Activated CD8-positive, alpha-beta memory T cell treated with anti-CD3 and anti-CD28 coated beads for 36 hours (primary cell): Measurements from ENCODE around the gene UBE2L3. TPM values are rescaled to one million over a fixed set of nuclear protein-coding genes. Genes with fewer than 3 reads are reported as not detected.
"Not testable (repeated sequence)": the region's sequence is repeated elsewhere in the genome, so short reads cannot be mapped to it uniquely, and the experiment has no call there.

Source experiments
- CTCF ChIA-PET: fragments of 350-600 bp; sonication (Branson Sonifier 250); formaldehyde crosslinking; loops from one replicate; lab custom pipeline; 2021; ENCODE audit warnings: antibody characterized with exemption; lab: Charles Lee
- POLR2A ChIA-PET: fragments of 350-600 bp; sonication (Branson Sonifier 250); formaldehyde crosslinking; loops from one replicate; lab custom pipeline; 2021; ENCODE audit warnings: antibody characterized with exemption; lab: Charles Lee
- total RNA-seq, 2 experiments: library from RNA; stranded (reverse); gene quantifications; one replicate each; pipeline ENCODE4 v1.2.3, GENCODE V29; 2021

UBE2L3 gene
- total RNA-seq, 2 experiments from 2014 or later = 77.8 to 79.6 TPM

- ChIA-PET POLR2A (interaction anchor here (0.5 to 7.1 kb wide), 2 partner anchors 8 to 32 kb away, joined by 8 to 84 read pairs; partner anchors contain the start of gene SDF2L1), CTCF (interaction anchor here (0.9 kb wide), 1 partner anchor 9 kb away, joined by 3 read pairs; no protein-coding TSS in a partner anchor)
Observed at GRCh38 chr22:21634081-21634480, 66.6 kb downstream of the UBE2L3 start.

GRCh38 chr22:21634844-21635243, 67.3 kb downstream of the UBE2L3 start:
- CTCF ChIA-PET = no interaction called here
- POLR2A ChIA-PET = interaction anchor here (0.6 kb wide), 1 partner anchor 231 kb away, joined by 4 read pairs; no protein-coding TSS in a partner anchor

- ChIA-PET CTCF (interaction anchor here (1.0 to 1.5 kb wide), 3 partner anchors 10 to 28 kb away, joined by 3 to 5 read pairs (median 5); no protein-coding TSS in a partner anchor), POLR2A (no interaction called here)
Observed at GRCh38 chr22:21635771-21636510, 68.4 kb downstream of the UBE2L3 start.

GRCh38 chr22:21636629-21637218, 69.2 kb downstream of the UBE2L3 start:
- POLR2A ChIA-PET = no interaction called here
- CTCF ChIA-PET = interaction anchor here (1.3 to 1.5 kb wide), 2 partner anchors 9 to 11 kb away, joined by 5 read pairs; no protein-coding TSS in a partner anchor

- POLR2A ChIA-PET = not testable (repeated sequence)
Observed at GRCh38 chr22:21637450-21637849, 69.9 kb downstream of the UBE2L3 start.

GRCh38 chr22:21639359-21639758, 71.8 kb downstream of the UBE2L3 start:
- CTCF ChIA-PET = no interaction called here
- POLR2A ChIA-PET = no interaction called here

More at GRCh38 chr22:21637450-21637849, 69.9 kb downstream of the UBE2L3 start:
- CTCF ChIA-PET = not testable (repeated sequence)

- POLR2A ChIA-PET = interaction anchor here (1.6 to 4.4 kb wide), 3 partner anchors 10 to 17 kb away, joined by 5 to 84 read pairs (median 14); partner anchors contain the start of genes CCDC116 and YDJC
- CTCF ChIA-PET = interaction anchor here (1.4 to 3.3 kb wide), 2 partner anchors 11 to 55 kb away, joined by 6 to 61 read pairs; partner anchors contain the start of gene YDJC
Observed at GRCh38 chr22:21640810-21641209, 73.3 kb downstream of the UBE2L3 start.

- ChIA-PET POLR2A (interaction anchor here (1.6 to 4.4 kb wide), 4 partner anchors 11 to 24 kb away, joined by 5 to 84 read pairs (median 10); partner anchors contain the start of genes CCDC116, PPIL2 and YDJC), CTCF (interaction anchor here (0.5 to 3.3 kb wide), 5 partner anchors 12 to 72 kb away, joined by 3 to 61 read pairs (median 6); partner anchors contain the start of gene YDJC)
Observed at GRCh38 chr22:21641417-21641788, 73.9 kb downstream of the UBE2L3 start.

GRCh38 chr22:21641789-21642583, 74.5 kb downstream of the UBE2L3 start, which contains the start of gene SDF2L1:
Gene SDF2L1 (plus strand): TSS chr22:21642302. CDS start chr22:21642337, 35 bp downstream.
- POLR2A ChIA-PET = interaction anchor here (1.6 to 4.4 kb wide), 4 partner anchors 10 to 23 kb away, joined by 5 to 84 read pairs (median 10); partner anchors contain the start of genes CCDC116, PPIL2 and YDJC
- CTCF ChIA-PET = interaction anchor here (0.5 to 3.3 kb wide), 9 partner anchors 9 to 73 kb away, joined by 3 to 61 read pairs (median 6); partner anchors contain the start of genes CCDC116 and YDJC

- POLR2A ChIA-PET = interaction anchor here (0.6 to 4.4 kb wide), 7 partner anchors 9 to 1543 kb away, joined by 3 to 84 read pairs (median 5); partner anchors contain the start of genes CCDC116, PPIL2 and YDJC
- CTCF ChIA-PET = interaction anchor here (0.5 to 3.3 kb wide), 12 partner anchors 9 to 77 kb away, joined by 3 to 61 read pairs (median 4); partner anchors contain the start of genes CCDC116 and YDJC
Observed at GRCh38 chr22:21642584-21643448, 75.3 kb downstream of the UBE2L3 start.

GRCh38 chr22:21643533-21644357, 76.2 kb downstream of the UBE2L3 start:
- POLR2A ChIA-PET = interaction anchor here (1.0 to 4.4 kb wide), 3 partner anchors 13 to 56 kb away, joined by 4 to 84 read pairs (median 6); partner anchors contain the start of genes CCDC116, PPIL2 and YDJC

GRCh38 chr22:21645513-21645912, 78.0 kb downstream of the UBE2L3 start:
- CTCF ChIA-PET = interaction anchor here (0.7 to 2.5 kb wide), 3 partner anchors 10 to 17 kb away, joined by 3 to 16 read pairs (median 5); no protein-coding TSS in a partner anchor
- POLR2A ChIA-PET = not testable (repeated sequence)

More at GRCh38 chr22:21643533-21644357, 76.2 kb downstream of the UBE2L3 start:
- CTCF ChIA-PET = interaction anchor here (1.2 to 3.3 kb wide), 8 partner anchors 10 to 67 kb away, joined by 3 to 61 read pairs (median 4); partner anchors contain the start of genes CCDC116 and YDJC

- ChIA-PET POLR2A (interaction anchor here (0.6 to 0.9 kb wide), 2 partner anchors 18 to 78 kb away, joined by 4 to 10 read pairs; no protein-coding TSS in a partner anchor), CTCF (interaction anchor here (0.5 to 2.5 kb wide), 10 partner anchors 11 to 1546 kb away, joined by 3 to 16 read pairs (median 3); partner anchors contain the start of gene CCDC116)
Observed at GRCh38 chr22:21646608-21647590, 79.4 kb downstream of the UBE2L3 start.

- POLR2A ChIA-PET = no interaction called here
Observed at GRCh38 chr22:21650280-21650679, 82.8 kb downstream of the UBE2L3 start.

More at GRCh38 chr22:21650280-21650679, 82.8 kb downstream of the UBE2L3 start:
- CTCF ChIA-PET = no interaction called here
